Kidney epithelial cell (primary cell): ENCODE results near the gene DNAH1. TPM values are rescaled to one million over a fixed set of nuclear protein-coding genes. Genes with fewer than 3 reads are reported as not detected.

Experiments
- DNase-seq: peaks from one replicate; pipeline ENCODE4 v3.0.0-alpha.2; 2010; ENCODE audit warnings: low read depth
- H3K27me3 ChIP-seq: 2 replicates; pipeline ENCODE4 v1.6.0; 2011; ENCODE audit warnings: low read length; ENCODE audit not compliant: control insufficient read depth, insufficient read depth
- H3K36me3 ChIP-seq: 2 replicates; pipeline ENCODE4 v1.5.1; 2011; ENCODE audit warnings: low read length; ENCODE audit not compliant: control insufficient read depth, insufficient read depth
- H3K4me3 ChIP-seq: 2 replicates; pipeline ENCODE4 v1.5.1; 2011; ENCODE audit warnings: low read depth, mild to moderate bottlenecking, control low read depth, low read length
- total RNA-seq: library from RNA; depleted of rRNA; stranded (reverse); fragments of >200 nt; gene quantifications from 2 replicates; pipeline ENCODE4 v1.2.3, GENCODE V29; 2015
- TF ChIP-seq, protein P1 (sequence below): IDR thresholded peaks from 2 replicates; pipeline ENCODE4 v1.5.1; 2011; ENCODE audit warnings: mild to moderate bottlenecking, moderate library complexity, low read length, control low read depth, inconsistent platforms; ENCODE audit not compliant: insufficient read depth, poor library complexity, severe bottlenecking

DNAH1 gene
- total RNA-seq, 1 donor from 2014 or later, result 0.96 TPM

DNA sequence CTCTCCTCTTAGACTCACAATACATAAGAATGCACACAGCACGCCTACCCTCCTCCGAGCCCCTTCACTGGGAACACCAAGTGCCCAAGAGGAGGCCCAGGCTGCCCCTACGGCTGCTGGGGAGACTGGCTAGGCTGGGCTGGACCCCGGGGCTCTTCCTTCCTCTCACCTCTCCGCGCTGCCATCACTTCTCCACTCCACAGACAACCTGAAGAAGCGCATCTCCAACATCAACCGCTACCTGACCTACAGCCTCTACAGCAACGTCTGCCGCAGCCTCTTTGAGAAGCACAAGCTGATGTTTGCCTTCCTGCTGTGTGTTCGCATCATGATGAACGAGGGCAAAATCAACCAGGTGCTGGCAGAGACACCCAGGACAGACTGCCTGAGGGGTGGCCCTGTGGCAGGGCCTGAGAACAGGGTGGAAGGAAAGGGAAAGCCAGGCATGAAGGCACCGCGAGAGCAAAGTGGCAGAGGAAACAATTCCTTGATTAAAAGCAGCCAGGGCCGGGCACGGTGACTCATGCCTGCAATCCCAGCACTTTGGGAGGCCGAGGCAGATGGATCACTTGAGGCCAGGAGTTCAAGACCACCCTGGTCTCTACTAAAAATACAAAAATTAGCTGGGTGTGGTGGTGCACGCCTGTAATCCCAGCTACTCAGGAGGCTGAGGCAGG, 77.2 kb downstream of the DNAH1 start:
- H3K27me3 ChIP-seq, result peaks cover 8% of the 10 kb centered on the region
- no peak for DNase-seq
- TF ChIP-seq, protein P1, sequence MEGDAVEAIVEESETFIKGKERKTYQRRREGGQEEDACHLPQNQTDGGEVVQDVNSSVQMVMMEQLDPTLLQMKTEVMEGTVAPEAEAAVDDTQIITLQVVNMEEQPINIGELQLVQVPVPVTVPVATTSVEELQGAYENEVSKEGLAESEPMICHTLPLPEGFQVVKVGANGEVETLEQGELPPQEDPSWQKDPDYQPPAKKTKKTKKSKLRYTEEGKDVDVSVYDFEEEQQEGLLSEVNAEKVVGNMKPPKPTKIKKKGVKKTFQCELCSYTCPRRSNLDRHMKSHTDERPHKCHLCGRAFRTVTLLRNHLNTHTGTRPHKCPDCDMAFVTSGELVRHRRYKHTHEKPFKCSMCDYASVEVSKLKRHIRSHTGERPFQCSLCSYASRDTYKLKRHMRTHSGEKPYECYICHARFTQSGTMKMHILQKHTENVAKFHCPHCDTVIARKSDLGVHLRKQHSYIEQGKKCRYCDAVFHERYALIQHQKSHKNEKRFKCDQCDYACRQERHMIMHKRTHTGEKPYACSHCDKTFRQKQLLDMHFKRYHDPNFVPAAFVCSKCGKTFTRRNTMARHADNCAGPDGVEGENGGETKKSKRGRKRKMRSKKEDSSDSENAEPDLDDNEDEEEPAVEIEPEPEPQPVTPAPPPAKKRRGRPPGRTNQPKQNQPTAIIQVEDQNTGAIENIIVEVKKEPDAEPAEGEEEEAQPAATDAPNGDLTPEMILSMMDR, result no peak
- no peaks in the 10 kb centered on the region for H3K36me3 ChIP-seq
- no peak overlapping the region for H3K4me3 ChIP-seq

DNA sequence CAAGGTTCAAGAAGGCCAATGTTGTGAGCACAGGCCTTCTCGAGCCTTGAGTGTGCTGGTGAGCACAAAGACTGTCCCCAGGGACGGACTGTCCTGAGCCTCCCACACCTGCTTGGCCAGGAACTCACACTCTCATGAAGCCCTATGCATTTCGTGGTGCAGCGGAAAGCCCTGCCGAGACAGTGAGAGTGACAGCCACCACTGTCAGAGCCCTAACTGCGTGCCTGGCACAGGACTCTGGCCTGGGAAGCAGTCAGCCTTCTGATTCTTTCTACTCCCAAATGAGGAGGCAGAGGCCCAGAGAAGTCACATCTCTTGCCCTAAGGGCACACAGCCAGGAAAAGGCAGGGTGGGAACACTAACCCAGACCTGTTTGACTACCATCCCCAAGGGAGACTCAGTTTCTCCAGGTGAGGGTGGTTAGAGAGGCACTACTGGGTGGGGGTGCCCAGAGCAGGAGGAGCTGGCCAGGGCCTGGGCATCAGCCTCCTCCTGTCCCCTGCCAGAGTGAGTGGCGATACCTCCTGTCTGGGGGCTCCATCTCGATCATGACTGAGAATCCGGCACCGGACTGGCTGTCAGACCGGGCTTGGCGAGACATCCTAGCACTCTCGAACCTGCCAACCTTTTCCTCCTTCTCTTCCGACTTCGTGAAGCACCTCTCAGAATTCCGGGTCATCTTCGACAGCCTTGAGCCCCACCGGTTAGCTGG, 78.0 kb downstream of the DNAH1 start:
- peaks cover 8% of the 10 kb centered on the region for H3K27me3 ChIP-seq
- no peak for DNase-seq
- H3K4me3 ChIP-seq, result no peak overlapping the region
- H3K36me3 ChIP-seq, result no peaks in the 10 kb centered on the region
- TF ChIP-seq, protein P1, result no peak

DNA sequence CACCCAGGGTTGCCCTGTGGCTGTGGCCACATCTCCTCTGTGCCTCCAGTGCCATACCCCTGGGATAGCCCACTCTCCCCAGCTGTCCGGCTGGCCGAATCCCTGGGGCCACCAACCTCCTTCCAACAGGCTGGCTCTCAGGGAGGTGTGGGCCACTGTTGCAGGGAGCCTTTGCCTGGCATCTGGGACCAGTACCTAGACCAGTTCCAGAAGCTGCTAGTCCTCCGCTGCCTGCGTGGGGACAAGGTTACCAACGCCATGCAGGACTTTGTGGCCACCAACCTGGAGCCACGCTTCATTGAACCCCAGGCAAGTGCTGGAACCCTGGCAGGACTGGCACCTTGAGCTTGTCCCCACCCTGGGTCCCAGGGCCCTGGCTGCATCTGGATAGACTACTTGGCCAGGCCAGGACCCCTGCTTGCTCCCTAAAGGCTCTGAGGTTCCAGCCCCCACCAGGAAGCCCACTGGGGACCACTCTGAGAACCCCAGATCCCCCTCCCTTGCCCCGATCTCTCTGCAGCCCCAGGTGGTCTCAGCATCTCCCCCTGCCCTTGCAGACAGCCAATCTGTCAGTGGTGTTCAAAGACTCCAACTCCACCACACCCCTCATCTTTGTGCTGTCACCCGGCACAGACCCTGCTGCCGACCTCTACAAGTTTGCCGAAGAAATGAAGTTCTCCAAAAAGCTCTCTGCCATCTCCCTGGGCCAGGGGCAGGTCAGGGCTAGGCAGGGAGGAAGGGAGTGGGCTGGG, 78.8 kb downstream of the DNAH1 start:
- no peaks in the 10 kb centered on the region for H3K36me3 ChIP-seq
- DNase-seq, result no peak
- H3K27me3 ChIP-seq, result peaks cover 8% of the 10 kb centered on the region
- no peak overlapping the region for H3K4me3 ChIP-seq
- TF ChIP-seq, protein P1, result no peak

DNA sequence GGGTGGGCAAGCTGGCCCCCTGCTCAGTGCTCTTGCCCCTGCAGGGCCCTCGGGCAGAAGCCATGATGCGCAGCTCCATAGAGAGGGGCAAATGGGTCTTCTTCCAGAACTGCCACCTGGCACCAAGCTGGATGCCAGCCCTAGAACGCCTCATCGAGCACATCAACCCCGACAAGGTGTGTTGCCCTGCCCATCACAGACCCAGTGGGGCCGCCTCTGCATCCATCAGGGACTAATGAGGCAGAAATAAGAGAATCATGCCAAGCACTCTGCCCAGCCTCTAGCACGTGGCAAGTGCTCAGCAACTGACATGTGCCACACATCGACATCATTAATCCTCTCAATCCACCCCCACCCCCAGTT, 79.4 kb downstream of the DNAH1 start:
- no peak for DNase-seq
- TF ChIP-seq, protein P1, result no peak
- Histone ChIP-seq H3K27me3 (peaks cover 8% of the 10 kb centered on the region), H3K36me3 (no peaks in the 10 kb centered on the region), H3K4me3 (no peak overlapping the region)

DNA sequence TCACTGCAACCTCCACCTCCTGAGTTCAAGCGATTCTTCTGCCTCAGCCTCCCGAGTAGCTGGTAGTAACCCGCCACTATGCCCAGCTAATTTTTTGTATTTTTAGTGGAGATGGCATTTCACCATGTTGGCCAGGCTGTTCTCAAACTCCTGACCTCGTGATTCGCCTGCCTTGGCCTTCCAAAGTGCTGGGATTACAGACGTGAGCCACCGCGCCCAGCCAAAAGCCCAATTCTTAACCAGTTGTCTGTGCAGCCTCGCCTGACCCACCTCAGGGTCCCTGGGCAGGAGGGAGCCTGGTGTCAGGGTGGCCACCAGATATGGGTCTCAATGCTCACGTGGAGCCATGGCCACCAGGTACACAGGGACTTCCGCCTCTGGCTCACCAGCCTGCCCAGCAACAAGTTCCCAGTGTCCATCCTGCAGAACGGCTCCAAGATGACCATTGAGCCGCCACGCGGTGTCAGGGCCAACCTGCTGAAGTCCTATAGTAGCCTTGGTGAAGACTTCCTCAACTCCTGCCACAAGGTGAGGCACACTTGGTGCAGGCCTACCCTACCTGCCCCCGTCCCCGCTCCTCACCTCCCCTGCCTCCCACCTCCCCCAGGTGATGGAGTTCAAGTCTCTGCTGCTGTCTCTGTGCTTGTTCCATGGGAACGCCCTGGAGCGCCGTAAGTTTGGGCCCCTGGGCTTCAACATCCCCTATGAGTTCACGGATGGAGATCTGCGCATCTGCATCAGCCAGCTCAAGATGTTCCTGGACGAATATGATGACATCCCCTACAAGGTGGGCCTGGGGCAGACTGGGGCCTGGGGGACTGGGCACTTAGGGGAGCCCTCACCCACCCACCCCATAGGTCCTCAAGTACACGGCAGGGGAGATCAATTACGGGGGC, 80.1 kb downstream of the DNAH1 start:
- Histone ChIP-seq H3K36me3 (peaks cover 2% of the 10 kb centered on the region), H3K27me3 (peaks cover 8% of the 10 kb centered on the region), H3K4me3 (no peak overlapping the region)
- DNase-seq, result no peak
- TF ChIP-seq, protein P1, result no peak
